Cardiac muscle cell (in vitro differentiated cells and primary cell): Measurements from ENCODE around the gene TRAM2. TPM values are rescaled to one million over a fixed set of nuclear protein-coding genes. Genes with fewer than 3 reads are reported as not detected.
A peak's percentile ranks its signal among the peaks of the same experiment; 100 is the strongest.
"Not testable (repeated sequence)": the region's sequence is repeated elsewhere in the genome, so short reads cannot be mapped to it uniquely, and the experiment has no call there.

Experiments used
- DNase-seq, 2 donors: peaks; one replicate each; pipeline versions ENCODE4 v3.0.0 to v3.0.0-alpha.2; 2010 to 2017; ENCODE audit warnings: low read depth in 1 of 2, low spot score in 1 of 2
- H3K27ac ChIP-seq: fragments of 200-600 bp; sonication (generic); 2 replicates; pipeline ENCODE4 v1.5.1; 2016
- H3K27me3 ChIP-seq: fragments of 200-600 bp; sonication (generic); 2 replicates; pipeline ENCODE4 v1.6.0; 2016; ENCODE audit warnings: control low read depth
- H3K36me3 ChIP-seq: fragments of 200-600 bp; sonication (generic); 2 replicates; pipeline ENCODE4 v1.5.1; 2016; ENCODE audit warnings: control low read depth
- H3K4me1 ChIP-seq: fragments of 200-600 bp; sonication (generic); 2 replicates; pipeline ENCODE4 v1.8.1; 2017; ENCODE audit warnings: low read depth, mild to moderate bottlenecking, mixed run types
- H3K4me3 ChIP-seq: fragments of 200-600 bp; sonication (generic); 2 replicates; pipeline ENCODE4 v1.5.1; 2016; ENCODE audit warnings: mild to moderate bottlenecking
- H3K9me3 ChIP-seq: fragments of 200-600 bp; sonication (generic); 2 replicates; pipeline ENCODE4 v1.5.1; 2017; ENCODE audit warnings: low read depth, mild to moderate bottlenecking, control low read depth
- CTCF ChIP-seq: IDR thresholded peaks from 2 replicates; pipeline ENCODE4 v1.5.1; 2012; ENCODE audit warnings: low read depth, mild to moderate bottlenecking, low read length
- polyA plus RNA-seq: library from polyadenylated mRNA; unstranded; fragments of >200 nt; fragmentation: Nextera tagmentation; extraction: Ambion mirVana; gene quantifications from 2 replicates; pipeline ENCODE4 v1.2.1, GENCODE V29; 2016
- total RNA-seq: library from RNA; depleted of rRNA; stranded (reverse); fragments of >200 nt; gene quantifications from 2 replicates; pipeline ENCODE4 v1.2.3, GENCODE V29; 2016

Gene TRAM2
- total and polyA plus RNA-seq, 2 experiments from 2014 or later: 6.6 to 7.7 TPM

DNA sequence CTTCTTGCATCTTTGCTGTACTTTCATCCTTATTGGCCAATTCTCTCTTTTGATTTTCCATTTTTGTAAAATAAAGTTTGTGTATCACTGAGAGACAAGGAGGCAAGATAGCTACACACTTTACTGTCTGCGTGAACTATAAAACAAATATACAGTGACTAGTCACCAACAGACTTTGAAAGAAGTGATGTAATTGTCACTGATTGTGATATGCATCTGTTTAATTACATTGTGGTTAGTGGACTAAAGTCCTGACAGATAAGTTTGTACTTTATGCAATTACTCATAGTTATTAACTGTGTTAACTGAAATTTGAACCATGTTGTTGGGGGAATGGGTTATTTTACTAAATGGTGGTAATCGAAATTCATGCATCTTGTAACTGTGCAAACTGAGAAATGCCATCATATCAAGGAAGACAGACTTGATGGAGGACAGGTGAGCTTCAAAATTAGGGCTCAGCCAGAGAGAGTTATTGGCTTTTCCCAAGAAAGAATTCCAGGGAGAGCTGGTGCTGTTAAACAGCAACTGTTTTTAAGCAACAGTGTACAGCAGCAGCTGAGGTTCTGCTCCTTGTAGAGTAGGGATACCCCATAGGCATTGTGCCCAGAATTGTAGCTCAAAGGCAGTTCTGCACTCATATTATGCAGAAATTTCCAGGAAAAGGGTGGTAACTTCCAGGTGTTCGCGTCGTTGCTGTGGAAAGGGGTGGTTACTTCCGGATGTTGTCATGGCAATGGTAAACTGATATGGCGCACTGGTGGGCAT is 93.8 kb downstream of the TRAM2 start:
- H3K4me1 ChIP-seq: no peaks in the 10 kb centered on the region
- TF ChIP-seq CTCF: no peak
- no peaks in the 10 kb centered on the region for H3K36me3 ChIP-seq
- no peak for DNase-seq
- H3K27me3 ChIP-seq: no peaks in the 10 kb centered on the region
- no peak overlapping the region for H3K4me3 ChIP-seq
- H3K27ac ChIP-seq: no peak overlapping the region
- H3K9me3 ChIP-seq: no peaks in the 10 kb centered on the region

GRCh38 chr6:52475307-52475706 is 101.6 kb downstream of the TRAM2 start:
- H3K27me3 ChIP-seq: no peaks in the 10 kb centered on the region
- H3K4me1 ChIP-seq: no peaks in the 10 kb centered on the region
- no peak overlapping the region for H3K27ac ChIP-seq
- H3K9me3 ChIP-seq: no peaks in the 10 kb centered on the region
- DNase-seq: peak in 1 of 2 donors; percentile 51
- no peak for TF ChIP-seq CTCF
- H3K36me3 ChIP-seq: no peaks in the 10 kb centered on the region
- H3K4me3 ChIP-seq: no peak overlapping the region

GRCh38 chr6:52474173-52474572 is 102.7 kb downstream of the TRAM2 start:
- Histone ChIP-seq H3K27me3 (no peaks in the 10 kb centered on the region), H3K4me3 (no peak overlapping the region), H3K36me3 (no peaks in the 10 kb centered on the region), H3K9me3 (no peaks in the 10 kb centered on the region), H3K4me1 (no peaks in the 10 kb centered on the region), H3K27ac (no peak overlapping the region)
- no peak for TF ChIP-seq CTCF
- DNase-seq: no peak

GRCh38 chr6:52461194-52461593 is 115.7 kb downstream of the TRAM2 start:
- H3K4me3 ChIP-seq, H3K27me3 ChIP-seq: not testable (repeated sequence)

GRCh38 chr6:52457096-52457495 is 119.8 kb downstream of the TRAM2 start:
- Histone ChIP-seq H3K27ac (no peak overlapping the region), H3K27me3 (no peaks in the 10 kb centered on the region), H3K36me3 (no peaks in the 10 kb centered on the region), H3K9me3 (no peaks in the 10 kb centered on the region), H3K4me1 (no peaks in the 10 kb centered on the region), H3K4me3 (no peak overlapping the region)
- no peak for DNase-seq
- no peak for TF ChIP-seq CTCF

More at GRCh38 chr6:52461194-52461593, 115.7 kb downstream of the TRAM2 start:
- H3K9me3 ChIP-seq, DNase-seq, H3K27ac ChIP-seq, H3K36me3 ChIP-seq, H3K4me1 ChIP-seq: not testable (repeated sequence)

DNA sequence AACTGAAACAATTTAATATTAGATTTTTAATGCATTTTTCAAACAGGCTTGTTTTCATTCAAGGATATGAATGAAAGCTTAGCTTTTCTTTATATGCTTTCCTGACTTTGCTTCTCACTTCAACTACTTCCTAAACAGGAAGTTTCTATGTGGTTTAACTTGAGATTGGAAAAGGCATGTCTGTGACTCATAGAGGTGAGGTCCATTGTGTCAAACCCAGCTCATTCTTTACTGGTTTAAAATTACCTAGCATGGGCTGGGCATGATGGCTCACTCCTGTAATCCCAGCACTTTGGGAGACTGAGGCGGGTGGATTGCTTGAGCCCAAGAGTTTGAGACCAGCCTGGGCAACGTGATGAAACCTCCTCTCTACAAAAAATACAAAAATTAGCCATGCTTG is 122.3 kb downstream of the TRAM2 start:
- no peak for TF ChIP-seq CTCF
- peak in 1 of 2 donors; percentile 38 for DNase-seq
- no peak overlapping the region for H3K27ac ChIP-seq
- H3K4me3 ChIP-seq: no peak overlapping the region
- H3K4me1 ChIP-seq: no peaks in the 10 kb centered on the region
- H3K9me3 ChIP-seq: no peaks in the 10 kb centered on the region
- no peaks in the 10 kb centered on the region for H3K27me3 ChIP-seq
- H3K36me3 ChIP-seq: no peaks in the 10 kb centered on the region
